GM21528 (cell line): ENCODE measurements around the gene THBS2.

Experiments
- ATAC-seq: cut with Tn5 transposase; IDR thresholded peaks from one replicate; pipeline ENCODE4 v1.9.1; 2021; ENCODE audit warnings: mild to moderate bottlenecking, moderate library complexity; ENCODE audit not compliant: unreplicated experiment, low FRiP score

Gene THBS2

GRCh38 chr6:169169941-169170582, 83.6 kb downstream of the THBS2 start:
- ATAC-seq = no peak

- no peak for ATAC-seq
Measured at GRCh38 chr6:169169375-169169774, 84.3 kb downstream of the THBS2 start.

GRCh38 chr6:169168706-169169105, 84.9 kb downstream of the THBS2 start:
- ATAC-seq = no peak

- ATAC-seq = no peak
Measured at GRCh38 chr6:169168302-169168630, 85.4 kb downstream of the THBS2 start.

GRCh38 chr6:169167581-169168301, 85.9 kb downstream of the THBS2 start:
- no peak for ATAC-seq

- no peak for ATAC-seq
Measured at GRCh38 chr6:169166896-169167580, 86.6 kb downstream of the THBS2 start.
